HG03442 (cell line): Measurements from ENCODE around the gene PDE4C.

Experiments
- ATAC-seq: cut with Tn5 transposase; IDR thresholded peaks from one replicate; pipeline ENCODE4 v1.9.1; 2021; ENCODE audit warnings: mild to moderate bottlenecking, moderate library complexity; ENCODE audit not compliant: unreplicated experiment

PDE4C gene

GRCh38 chr19:18202778-18203407, 23.3 kb downstream of the PDE4C start:
- ATAC-seq, result no peak

- no peak for ATAC-seq
These were observed 23.9 kb downstream of the PDE4C start for GRCh38 chr19:18202397-18202777.

GRCh38 chr19:18198374-18198773, 27.9 kb downstream of the PDE4C start:
- no peak for ATAC-seq

- ATAC-seq, result no peak
These were observed 28.3 kb downstream of the PDE4C start for GRCh38 chr19:18197941-18198340.

GRCh38 chr19:18197306-18197705, 28.9 kb downstream of the PDE4C start:
- ATAC-seq, result no peak

GRCh38 chr19:18196511-18196845, 29.8 kb downstream of the PDE4C start:
- ATAC-seq, result no peak

- no peak for ATAC-seq
These were observed 31.5 kb downstream of the PDE4C start for GRCh38 chr19:18194554-18195238.

GRCh38 chr19:18194181-18194530, 32.1 kb downstream of the PDE4C start:
- ATAC-seq, result no peak

GRCh38 chr19:18193388-18194180, 32.7 kb downstream of the PDE4C start:
- ATAC-seq, result no peak

GRCh38 chr19:18192673-18193387, 33.4 kb downstream of the PDE4C start, which contains the start of gene MPV17L2:
Gene MPV17L2 (plus strand): TSS chr19:18193218. CDS start chr19:18193282, 64 bp downstream.
- ATAC-seq, result peak; percentile 84

- no peak for ATAC-seq
These were observed 34.6 kb downstream of the PDE4C start for GRCh38 chr19:18191640-18192062.

GRCh38 chr19:18190278-18190677, 36.0 kb downstream of the PDE4C start:
- no peak for ATAC-seq

GRCh38 chr19:18185538-18185937, 40.7 kb downstream of the PDE4C start:
- ATAC-seq, result no peak

- no peak for ATAC-seq
These were observed 42.7 kb downstream of the PDE4C start for GRCh38 chr19:18183529-18183928.

GRCh38 chr19:18179957-18180356, 46.3 kb downstream of the PDE4C start:
- ATAC-seq, result no peak

GRCh38 chr19:18176367-18177310, 49.6 kb downstream of the PDE4C start:
- no peak for ATAC-seq

- ATAC-seq, result no peak
These were observed 51.3 kb downstream of the PDE4C start for GRCh38 chr19:18174983-18175382.
